Astrocyte (in vitro differentiated cells and primary cell): Measurements from ENCODE around the gene TRHDE. TPM values are rescaled to one million over a fixed set of nuclear protein-coding genes. Genes with fewer than 3 reads are reported as not detected.
"Not testable (repeated sequence)": the region's sequence is repeated elsewhere in the genome, so short reads cannot be mapped to it uniquely, and the experiment has no call there.

Source experiments
- DNase-seq: peaks from one replicate; pipeline ENCODE4 v3.0.0-alpha.2; 2010; ENCODE audit warnings: low read depth
- FAIRE-seq: peaks from 2 replicates; lab custom pipeline; 2011; peaks lifted over from hg19 to GRCh38; lab: Jason Lieb, UNC
- H2AFZ ChIP-seq: 2 replicates; pipeline ENCODE4 v1.6.0; 2012; ENCODE audit warnings: low read depth, low read length, inconsistent platforms
- H3K27ac ChIP-seq: 2 replicates; pipeline ENCODE4 v1.5.1; 2011; ENCODE audit warnings: low read depth, low read length, inconsistent platforms
- H3K27me3 ChIP-seq: 2 replicates; pipeline ENCODE4 v1.6.0; 2011; ENCODE audit warnings: low read length, inconsistent platforms; ENCODE audit not compliant: insufficient read depth
- H3K36me3 ChIP-seq: 2 replicates; pipeline ENCODE4 v1.5.1; 2011; ENCODE audit warnings: low read length, inconsistent platforms; ENCODE audit not compliant: insufficient read depth
- H3K4me1 ChIP-seq: 2 replicates; pipeline ENCODE4 v1.5.1; 2011; ENCODE audit warnings: low read length, inconsistent platforms; ENCODE audit not compliant: insufficient read depth
- H3K4me2 ChIP-seq: 2 replicates; pipeline ENCODE4 v1.6.0; 2012; ENCODE audit warnings: low read length, inconsistent platforms
- H3K4me3 ChIP-seq: 2 replicates; pipeline ENCODE4 v1.5.1; 2011; ENCODE audit warnings: low read depth, mild to moderate bottlenecking, low read length, inconsistent platforms; ENCODE audit not compliant: insufficient read depth
- H3K79me2 ChIP-seq: 2 replicates; pipeline ENCODE4 v1.6.0; 2012; ENCODE audit warnings: mild to moderate bottlenecking, low read length, inconsistent platforms; ENCODE audit not compliant: insufficient read depth
- H3K9ac ChIP-seq: 2 replicates; pipeline ENCODE4 v1.6.0; 2012; ENCODE audit warnings: mild to moderate bottlenecking, low read length, inconsistent platforms
- H3K9me3 ChIP-seq: 2 replicates; pipeline ENCODE4 v1.5.1; 2012; ENCODE audit warnings: low read depth, mild to moderate bottlenecking, low read length, inconsistent platforms; ENCODE audit not compliant: insufficient read depth
- H4K20me1 ChIP-seq: 2 replicates; pipeline ENCODE4 v1.6.0; 2012; ENCODE audit warnings: low read length, inconsistent platforms; ENCODE audit not compliant: insufficient read depth
- H3K27ac Mint-ChIP-seq: one replicate; pipeline ENCODE4 v1.8.0; 2021; ENCODE audit warnings: mild to moderate bottlenecking, mixed read lengths; ENCODE audit not compliant: unreplicated experiment
- H3K27me3 Mint-ChIP-seq: one replicate; pipeline ENCODE4 v1.8.0; 2021; ENCODE audit warnings: low read depth, mixed read lengths; ENCODE audit not compliant: unreplicated experiment
- H3K36me3 Mint-ChIP-seq: one replicate; pipeline ENCODE4 v1.8.0; 2021; ENCODE audit warnings: low read depth, mixed read lengths; ENCODE audit not compliant: unreplicated experiment
- H3K4me1 Mint-ChIP-seq: one replicate; pipeline ENCODE4 v1.8.0; 2021; ENCODE audit warnings: low read depth, mixed read lengths; ENCODE audit not compliant: unreplicated experiment
- H3K4me3 Mint-ChIP-seq: one replicate; pipeline ENCODE4 v1.8.0; 2021; ENCODE audit warnings: mild to moderate bottlenecking, moderate library complexity, mixed read lengths; ENCODE audit not compliant: unreplicated experiment
- H3K9me3 Mint-ChIP-seq: one replicate; pipeline ENCODE4 v1.8.0; 2021; ENCODE audit warnings: mild to moderate bottlenecking, mixed read lengths; ENCODE audit not compliant: unreplicated experiment
- EZH2 ChIP-seq: IDR thresholded peaks from 2 replicates; pipeline ENCODE4 v1.6.1; 2012; ENCODE audit warnings: mild to moderate bottlenecking, low read length, inconsistent platforms; ENCODE audit not compliant: insufficient read depth
- total RNA-seq: library from RNA; stranded (reverse); gene quantifications from 2 replicates; pipeline ENCODE4 v1.2.1, GENCODE V29; 2021
- TF ChIP-seq, protein P1 (sequence below): IDR thresholded peaks from 2 replicates; pipeline ENCODE4 v1.5.1; 2011; ENCODE audit warnings: low read depth, mild to moderate bottlenecking, inconsistent platforms, low read length, moderate library complexity; ENCODE audit not compliant: insufficient read depth

The TRHDE gene
- total RNA-seq, 1 donor from 2014 or later = 1.4 TPM

DNA sequence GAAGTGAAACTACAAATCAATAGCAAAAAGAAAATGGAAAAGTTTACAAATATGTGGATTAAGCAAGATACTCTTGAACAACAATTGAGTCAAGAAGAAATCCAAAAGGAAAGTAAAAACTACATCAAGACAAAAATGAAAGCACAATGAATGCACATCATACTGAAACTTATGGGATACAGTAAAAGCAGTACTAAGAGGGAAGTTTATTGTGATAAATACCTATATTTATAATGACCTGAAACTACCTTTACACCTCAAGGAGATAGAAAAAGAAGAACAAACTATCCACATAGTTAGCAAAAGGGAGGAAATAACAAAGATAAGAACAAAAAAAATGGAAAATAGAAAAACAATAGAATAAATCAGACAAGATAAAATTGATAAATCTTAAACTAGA lies 375.0 kb downstream of the TRHDE start:
- Histone ChIP-seq H3K9ac (no peak overlapping the region), H3K4me1 (no peaks in the 10 kb centered on the region), H3K36me3 (no peaks in the 10 kb centered on the region), H3K4me3 (no peak overlapping the region), H2AFZ (no peak overlapping the region), H3K27me3 (no peaks in the 10 kb centered on the region), H3K79me2 (no peaks in the 10 kb centered on the region), H4K20me1 (no peaks in the 10 kb centered on the region), H3K9me3 (no peaks in the 10 kb centered on the region), H3K4me2 (no peak overlapping the region), H3K27ac (no peak overlapping the region)
- Mint-ChIP-seq H3K27ac (no peak overlapping the region), H3K9me3 (no peaks in the 10 kb centered on the region), H3K4me3 (no peak overlapping the region), H3K4me1 (no peaks in the 10 kb centered on the region), H3K36me3 (no peaks in the 10 kb centered on the region), H3K27me3 (no peaks in the 10 kb centered on the region)
- FAIRE-seq = no peak
- TF ChIP-seq, protein P1, sequence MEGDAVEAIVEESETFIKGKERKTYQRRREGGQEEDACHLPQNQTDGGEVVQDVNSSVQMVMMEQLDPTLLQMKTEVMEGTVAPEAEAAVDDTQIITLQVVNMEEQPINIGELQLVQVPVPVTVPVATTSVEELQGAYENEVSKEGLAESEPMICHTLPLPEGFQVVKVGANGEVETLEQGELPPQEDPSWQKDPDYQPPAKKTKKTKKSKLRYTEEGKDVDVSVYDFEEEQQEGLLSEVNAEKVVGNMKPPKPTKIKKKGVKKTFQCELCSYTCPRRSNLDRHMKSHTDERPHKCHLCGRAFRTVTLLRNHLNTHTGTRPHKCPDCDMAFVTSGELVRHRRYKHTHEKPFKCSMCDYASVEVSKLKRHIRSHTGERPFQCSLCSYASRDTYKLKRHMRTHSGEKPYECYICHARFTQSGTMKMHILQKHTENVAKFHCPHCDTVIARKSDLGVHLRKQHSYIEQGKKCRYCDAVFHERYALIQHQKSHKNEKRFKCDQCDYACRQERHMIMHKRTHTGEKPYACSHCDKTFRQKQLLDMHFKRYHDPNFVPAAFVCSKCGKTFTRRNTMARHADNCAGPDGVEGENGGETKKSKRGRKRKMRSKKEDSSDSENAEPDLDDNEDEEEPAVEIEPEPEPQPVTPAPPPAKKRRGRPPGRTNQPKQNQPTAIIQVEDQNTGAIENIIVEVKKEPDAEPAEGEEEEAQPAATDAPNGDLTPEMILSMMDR = no peak
- TF ChIP-seq EZH2 = no peak
- no peak for DNase-seq

DNA sequence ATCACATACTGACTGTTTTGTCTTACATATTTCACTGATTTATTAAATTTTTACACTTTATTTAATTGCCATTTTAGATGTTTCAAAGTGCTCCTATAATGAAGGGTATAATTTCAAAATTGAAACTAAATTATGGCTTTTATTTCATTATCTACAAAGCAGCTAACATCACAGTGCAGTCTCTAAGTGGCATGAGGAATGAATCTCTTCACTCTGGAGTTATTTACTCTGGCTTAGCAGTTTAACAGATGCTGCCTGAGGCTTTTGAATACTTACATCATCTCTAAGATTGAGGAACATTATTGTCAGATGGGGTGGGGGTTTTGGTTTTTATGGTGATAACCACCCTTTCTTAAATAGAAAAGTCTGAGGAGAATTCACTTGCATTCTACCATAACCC lies 386.4 kb downstream of the TRHDE start:
- FAIRE-seq (no peak), DNase-seq (no peak)
- Histone ChIP-seq H3K79me2 (no peaks in the 10 kb centered on the region), H3K4me2 (no peak overlapping the region), H3K4me1 (no peaks in the 10 kb centered on the region), H4K20me1 (no peaks in the 10 kb centered on the region), H3K27ac (no peak overlapping the region), H2AFZ (no peak overlapping the region), H3K9me3 (no peaks in the 10 kb centered on the region), H3K9ac (no peak overlapping the region), H3K27me3 (no peaks in the 10 kb centered on the region), H3K4me3 (no peak overlapping the region), H3K36me3 (no peaks in the 10 kb centered on the region)
- Mint-ChIP-seq H3K36me3 (no peaks in the 10 kb centered on the region), H3K27me3 (no peaks in the 10 kb centered on the region), H3K9me3 (no peaks in the 10 kb centered on the region), H3K27ac (no peak overlapping the region), H3K4me1 (no peaks in the 10 kb centered on the region), H3K4me3 (no peak overlapping the region)
- TF ChIP-seq, protein P1 = no peak
- TF ChIP-seq EZH2 = no peak

DNA sequence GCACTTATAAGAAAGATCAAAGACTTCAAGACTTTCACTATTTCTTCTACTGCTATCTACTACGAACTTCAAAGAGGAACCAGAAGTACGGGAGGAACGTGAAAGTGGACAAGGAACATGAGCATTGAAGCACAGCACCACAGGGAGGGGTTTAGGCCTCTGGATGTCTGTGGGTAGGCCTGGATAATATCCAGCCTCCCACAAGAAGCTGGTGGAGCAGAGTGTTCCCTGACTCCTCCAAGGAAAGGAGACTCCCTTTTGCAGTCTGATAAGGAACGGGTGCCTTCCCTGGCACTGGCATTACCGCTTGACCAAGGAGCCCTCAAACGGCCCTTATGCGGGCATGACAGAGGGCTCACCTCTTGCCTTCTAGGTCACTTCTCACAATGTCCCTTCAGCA lies 388.0 kb downstream of the TRHDE start:
- not testable (repeated sequence) for H3K27ac Mint-ChIP-seq, H3K36me3 ChIP-seq, H3K36me3 Mint-ChIP-seq, H3K9me3 Mint-ChIP-seq, H3K79me2 ChIP-seq, H3K4me2 ChIP-seq, H3K4me3 ChIP-seq, H3K9me3 ChIP-seq, H3K4me3 Mint-ChIP-seq, H3K27me3 Mint-ChIP-seq, FAIRE-seq, H3K27ac ChIP-seq, H3K27me3 ChIP-seq, H4K20me1 ChIP-seq, DNase-seq, H3K9ac ChIP-seq, H2AFZ ChIP-seq, H3K4me1 ChIP-seq, H3K4me1 Mint-ChIP-seq
